Stimulated activated naive B cell treated with anti-CD40 and anti-IgM and Interleukin-4, amounts not matched to agents 10 μg/mL and 1 μg/mL and 100 μg/mL, for 72 hours (primary cell): ENCODE results near the gene THRA.

ENCODE experiments used
- ATAC-seq, 2 donors: fragments of 150-1000 bp; cut with Tn5 transposase; replicated peaks; 2 replicates each; pipeline ENCODE4 v1.10.0; 2021; ENCODE audit warnings: moderate library complexity in 1 of 2
- DNase-seq: peaks from one replicate; pipeline ENCODE4 v3.0.0; 2021
- H3K27ac Mint-ChIP-seq: one replicate; pipeline ENCODE4 v1.8.0; 2022; ENCODE audit warnings: mild to moderate bottlenecking, mixed read lengths
- H3K27me3 Mint-ChIP-seq, 2 donors: one replicate each; pipeline ENCODE4 v1.8.0; 2022; ENCODE audit warnings: mixed read lengths in 2 of 2
- H3K36me3 Mint-ChIP-seq, 2 donors: one replicate each; pipeline ENCODE4 v1.8.0; 2022; ENCODE audit warnings: mixed read lengths in 2 of 2, mild to moderate bottlenecking in 1 of 2
- H3K4me1 Mint-ChIP-seq, 2 donors: one replicate each; pipeline ENCODE4 v1.8.0; 2022; ENCODE audit warnings: mixed read lengths in 2 of 2, mild to moderate bottlenecking in 1 of 2
- H3K4me3 Mint-ChIP-seq, 2 donors: one replicate each; pipeline ENCODE4 v1.8.0; 2022; ENCODE audit warnings: mild to moderate bottlenecking in 2 of 2, mixed read lengths in 2 of 2, moderate library complexity in 1 of 2
- H3K9me3 Mint-ChIP-seq, 2 donors: one replicate each; pipeline ENCODE4 v1.8.0; 2022; ENCODE audit warnings: mixed read lengths in 2 of 2, mild to moderate bottlenecking in 1 of 2

The THRA gene

GRCh38 chr17:40111221-40112128, 48.7 kb downstream of the THRA start:
- peak overlapping the region; percentile 79 for H3K27ac Mint-ChIP-seq
- no peaks in the 10 kb centered on the region for H3K27me3 Mint-ChIP-seq
- peaks cover 46 to 59% of the 10 kb centered on the region in 2 donors for H3K4me1 Mint-ChIP-seq
- peak; percentile 55 for DNase-seq
- ATAC-seq: peak; percentile 38 to 55
- H3K4me3 Mint-ChIP-seq: peak overlapping the region; percentile 39 to 65
- no peaks in the 10 kb centered on the region for H3K36me3 Mint-ChIP-seq
- H3K9me3 Mint-ChIP-seq: no peaks in the 10 kb centered on the region

- Mint-ChIP-seq H3K36me3 (no peaks in the 10 kb centered on the region), H3K4me1 (peaks cover 40 to 51% of the 10 kb centered on the region in 2 donors), H3K9me3 (no peaks in the 10 kb centered on the region), H3K4me3 (peak overlapping the region; percentile 8 to 26), H3K27ac (peak overlapping the region; percentile 79), H3K27me3 (no peaks in the 10 kb centered on the region)
- no peak for ATAC-seq
- no peak for DNase-seq
These were observed 49.5 kb downstream of the THRA start for GRCh38 chr17:40112191-40112711.

DNA sequence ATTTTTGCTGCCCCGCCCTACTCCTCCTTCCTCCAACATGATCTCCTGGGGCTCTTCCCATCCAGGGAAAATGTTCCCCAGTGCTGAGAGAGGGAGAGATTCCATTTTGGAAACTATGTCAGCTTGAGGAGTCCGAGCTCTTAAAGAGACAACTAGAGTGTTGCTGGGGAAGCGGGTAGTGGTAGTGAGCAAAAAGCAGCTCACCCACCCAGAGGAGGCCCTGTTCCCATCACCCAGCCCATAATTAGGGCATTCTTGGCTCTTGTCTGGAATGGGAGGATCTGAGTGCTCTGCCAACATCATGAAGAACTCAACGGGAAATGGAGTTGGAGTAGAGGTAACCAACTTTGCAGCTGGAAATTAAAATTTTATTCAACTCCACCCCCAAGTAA, 49.9 kb downstream of the THRA start:
- Mint-ChIP-seq H3K36me3 (no peaks in the 10 kb centered on the region), H3K27me3 (no peaks in the 10 kb centered on the region), H3K27ac (peak overlapping the region; percentile 74), H3K4me1 (peaks cover 35 to 46% of the 10 kb centered on the region in 2 donors), H3K9me3 (no peaks in the 10 kb centered on the region), H3K4me3 (peak overlapping the region; percentile 8 to 86)
- no peak for ATAC-seq
- no peak for DNase-seq

DNA sequence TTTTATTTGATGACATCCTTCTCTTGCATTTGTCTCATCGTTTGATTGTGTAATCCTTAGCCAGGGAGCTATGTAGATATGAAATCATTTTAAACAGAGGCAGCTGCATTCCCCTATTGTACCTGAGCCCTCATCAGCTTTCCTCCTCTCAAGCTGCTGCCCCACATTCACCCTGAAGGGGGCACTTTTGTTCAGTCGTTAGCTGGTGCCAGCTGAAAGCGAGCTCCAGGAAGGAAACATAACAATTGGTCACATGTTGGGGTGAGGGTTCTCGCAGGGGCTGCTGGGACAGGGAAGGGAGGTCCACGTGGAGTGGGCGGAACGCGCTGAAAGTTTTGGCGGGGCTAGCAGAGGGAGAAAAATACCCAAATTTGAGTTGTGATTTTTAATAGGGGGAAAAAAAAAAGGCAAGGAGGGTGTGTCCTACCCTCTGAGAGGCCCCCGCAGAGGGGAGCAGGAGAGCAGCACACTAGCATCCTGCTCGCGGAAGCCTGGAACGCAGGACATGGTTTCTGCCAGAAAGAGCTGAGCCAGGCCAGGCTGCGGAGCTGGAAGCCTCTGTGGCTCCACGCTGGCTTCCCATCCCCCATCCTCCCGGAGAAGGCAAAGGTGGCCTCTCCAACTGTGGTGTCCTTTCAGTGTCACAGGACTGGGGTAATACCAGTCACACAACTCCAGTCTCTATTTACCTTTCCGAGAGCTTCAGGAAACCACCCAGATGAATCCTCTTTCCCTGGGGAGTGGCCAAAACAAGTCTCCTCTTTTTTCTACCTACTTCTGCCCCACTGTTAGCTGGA, 50.5 kb downstream of the THRA start:
- H3K4me3 Mint-ChIP-seq: peak overlapping the region; percentile 78 to 86
- H3K9me3 Mint-ChIP-seq: no peaks in the 10 kb centered on the region
- no peaks in the 10 kb centered on the region for H3K36me3 Mint-ChIP-seq
- peak overlapping the region; percentile 78 for H3K27ac Mint-ChIP-seq
- H3K4me1 Mint-ChIP-seq: peaks cover 33 to 46% of the 10 kb centered on the region in 2 donors
- no peaks in the 10 kb centered on the region for H3K27me3 Mint-ChIP-seq
- ATAC-seq (peak; percentile 92 to 94), DNase-seq (peak; percentile 90)

DNA sequence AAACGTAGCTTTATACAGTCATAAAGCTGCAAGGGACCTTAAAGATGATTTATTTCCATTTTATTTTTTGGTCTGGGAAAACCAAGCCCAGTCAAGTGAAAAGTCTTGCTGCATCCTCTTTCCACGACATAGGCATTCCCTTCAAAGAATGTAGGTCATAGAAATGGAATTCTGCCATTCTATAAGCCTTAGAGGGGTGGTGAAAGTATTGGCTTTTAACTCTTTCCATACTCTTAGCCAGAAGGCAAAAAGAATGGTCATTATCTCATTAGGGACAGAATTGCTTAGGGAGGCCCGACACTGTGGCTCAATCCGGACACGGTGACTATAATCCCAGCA, 51.1 kb downstream of the THRA start:
- H3K27ac Mint-ChIP-seq: peak overlapping the region; percentile 43
- H3K4me3 Mint-ChIP-seq: peak overlapping the region; percentile 78 to 86
- H3K36me3 Mint-ChIP-seq: no peaks in the 10 kb centered on the region
- H3K4me1 Mint-ChIP-seq: peaks cover 33 to 46% of the 10 kb centered on the region in 2 donors
- no peaks in the 10 kb centered on the region for H3K9me3 Mint-ChIP-seq
- DNase-seq (no peak), ATAC-seq (no peak)
- H3K27me3 Mint-ChIP-seq: no peaks in the 10 kb centered on the region

GRCh38 chr17:40115101-40115436, 52.3 kb downstream of the THRA start:
- Mint-ChIP-seq H3K27ac (no peak overlapping the region), H3K36me3 (no peaks in the 10 kb centered on the region), H3K4me1 (peaks cover 31 to 46% of the 10 kb centered on the region in 2 donors), H3K4me3 (no peak overlapping the region), H3K27me3 (no peaks in the 10 kb centered on the region), H3K9me3 (no peaks in the 10 kb centered on the region)
- ATAC-seq (no peak), DNase-seq (no peak)

DNA sequence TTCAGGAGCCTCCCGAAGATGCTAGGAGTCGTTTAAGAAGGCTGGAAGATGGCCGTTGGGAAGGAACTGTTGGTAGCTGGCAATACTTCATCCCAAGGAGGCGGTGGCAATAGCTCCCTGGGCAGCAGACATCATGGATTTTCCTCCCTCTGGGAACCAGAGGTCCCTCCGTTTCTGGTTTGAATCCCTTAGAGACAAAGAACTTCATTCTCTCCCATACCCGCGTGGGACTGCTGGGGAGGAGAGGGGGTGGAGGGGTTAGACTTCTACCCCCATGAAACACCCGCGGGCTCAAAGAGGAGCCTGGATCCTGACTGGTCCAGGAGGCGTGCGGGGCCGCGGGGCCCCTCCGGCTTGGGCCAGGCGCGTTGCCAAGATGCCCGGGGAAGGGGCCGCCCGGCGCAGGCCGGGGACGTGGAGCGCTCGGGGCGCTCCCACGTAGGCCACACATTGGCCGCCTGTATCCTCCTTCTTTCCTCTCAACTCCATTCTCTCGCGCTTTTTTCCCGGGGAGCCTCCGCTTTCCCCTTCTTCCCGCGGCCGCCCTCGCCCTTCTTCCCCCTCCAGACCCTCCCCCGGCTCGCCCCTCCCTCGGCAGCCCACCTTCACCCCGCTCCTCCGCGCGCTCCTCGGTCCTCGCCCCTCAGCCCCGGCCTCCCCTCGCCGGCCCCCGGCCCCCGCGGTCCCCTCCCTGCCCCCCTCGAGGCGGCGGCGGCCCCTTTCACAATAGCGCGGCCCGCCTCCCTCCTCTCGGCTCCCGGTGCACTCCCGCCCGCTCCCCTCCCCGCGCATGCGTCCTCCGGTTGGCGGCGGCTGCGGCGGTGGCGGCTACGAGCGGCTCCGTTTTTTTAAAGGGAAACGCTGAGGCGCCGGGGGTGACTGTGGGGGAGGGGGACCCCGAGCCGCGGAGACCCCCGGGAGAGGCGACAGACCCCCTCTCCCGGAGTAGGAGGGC, 58.7 kb downstream of the THRA start, which contains the start of gene MSL1:
MSL1 (plus strand) TSS at position 791 of the 955 bp plus-strand sequence. CDS start 642 bp downstream, outside the sequence.
- H3K27me3 Mint-ChIP-seq: no peaks in the 10 kb centered on the region
- ATAC-seq: peak; percentile 68 to 76
- peak; percentile 75 for DNase-seq
- peaks cover 14 to 20% of the 10 kb centered on the region in 2 donors for H3K36me3 Mint-ChIP-seq
- peak within 1 kb of the TSS; percentile 88 for H3K27ac Mint-ChIP-seq
- no peaks in the 10 kb centered on the region for H3K9me3 Mint-ChIP-seq
- peaks cover 24 to 45% of the 10 kb centered on the region in 2 donors for H3K4me1 Mint-ChIP-seq
- H3K4me3 Mint-ChIP-seq: peak within 1 kb of the TSS; percentile 88 to 95

- peak; percentile 29 for DNase-seq
- Mint-ChIP-seq H3K9me3 (no peaks in the 10 kb centered on the region), H3K4me1 (peaks cover 24 to 45% of the 10 kb centered on the region in 2 donors), H3K36me3 (peaks cover 18 to 24% of the 10 kb centered on the region in 2 donors), H3K4me3 (peak overlapping the region; percentile 88 to 95), H3K27ac (peak overlapping the region; percentile 73), H3K27me3 (no peaks in the 10 kb centered on the region)
- ATAC-seq: peak; percentile 50 to 52
These were observed 59.6 kb downstream of the THRA start for GRCh38 chr17:40122136-40122998.

GRCh38 chr17:40122999-40123810, 60.4 kb downstream of the THRA start:
- H3K27ac Mint-ChIP-seq: peak overlapping the region; percentile 79
- ATAC-seq (peak; percentile 30 to 44), DNase-seq (peak; percentile 27)
- no peaks in the 10 kb centered on the region for H3K9me3 Mint-ChIP-seq
- peak overlapping the region; percentile 88 to 95 for H3K4me3 Mint-ChIP-seq
- H3K4me1 Mint-ChIP-seq: peaks cover 21 to 45% of the 10 kb centered on the region in 2 donors
- H3K36me3 Mint-ChIP-seq: peaks cover 22 to 28% of the 10 kb centered on the region in 2 donors
- no peaks in the 10 kb centered on the region for H3K27me3 Mint-ChIP-seq

DNA sequence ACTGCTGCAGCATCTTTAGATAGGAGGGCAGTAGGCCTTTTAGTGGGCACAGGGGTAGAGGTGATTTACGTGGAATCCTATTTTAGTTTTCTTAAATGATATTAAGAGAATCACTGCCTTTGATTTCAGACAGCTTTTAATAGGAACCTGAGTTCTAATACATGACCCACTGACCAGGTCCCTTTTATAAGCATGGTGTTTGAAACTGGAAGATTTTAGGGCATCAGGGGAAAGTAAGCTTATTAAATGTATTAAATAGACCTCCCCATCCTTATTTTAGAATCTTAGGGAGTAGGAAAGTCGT, 61.0 kb downstream of the THRA start:
- Mint-ChIP-seq H3K27ac (peak overlapping the region; percentile 79), H3K9me3 (no peaks in the 10 kb centered on the region), H3K27me3 (no peaks in the 10 kb centered on the region), H3K4me1 (peaks cover 19 to 42% of the 10 kb centered on the region in 2 donors), H3K4me3 (peak overlapping the region; percentile 88 to 95), H3K36me3 (peaks cover 22 to 28% of the 10 kb centered on the region in 2 donors)
- ATAC-seq (no peak), DNase-seq (no peak)

DNA sequence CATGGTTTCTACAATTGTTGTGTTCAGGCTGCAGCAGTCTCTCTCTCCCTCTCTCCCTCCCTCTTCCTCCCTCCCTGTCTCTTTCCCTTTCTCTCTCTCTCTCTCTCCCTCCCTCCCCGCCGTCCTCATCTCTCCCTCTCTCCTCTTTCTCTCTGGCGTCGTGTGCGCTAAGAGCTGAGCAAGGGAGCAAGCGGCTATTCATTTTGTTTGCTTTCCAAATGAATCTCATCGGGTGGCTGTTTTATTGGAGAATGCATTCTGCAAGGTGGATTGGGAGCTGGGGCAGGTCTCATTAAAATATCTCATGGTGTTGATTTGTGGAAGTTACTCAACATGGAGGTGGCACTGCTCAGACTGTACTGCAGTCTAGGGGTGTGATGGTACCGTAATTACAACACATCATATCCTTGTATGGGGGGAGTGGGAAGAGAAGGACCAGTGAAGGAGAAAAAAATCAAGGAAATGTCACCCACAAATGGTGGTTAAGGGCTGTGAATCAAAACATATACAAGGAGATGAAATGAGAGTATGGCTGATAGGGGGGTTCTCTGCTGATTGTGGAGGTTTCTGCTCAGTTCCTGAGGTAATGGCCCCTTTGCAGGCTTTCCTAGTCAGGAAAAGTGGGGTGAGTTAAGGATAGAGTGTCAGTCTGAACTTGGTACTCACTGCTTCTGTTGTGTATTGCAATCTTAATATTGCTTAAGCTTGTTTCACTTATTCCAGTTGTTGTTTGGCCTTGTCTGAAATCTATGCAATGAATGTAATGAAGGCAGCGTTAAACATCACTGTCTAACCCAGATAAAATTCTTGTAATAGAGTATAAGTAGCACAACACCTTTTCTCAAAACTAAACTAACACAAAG, 61.7 kb downstream of the THRA start:
- Mint-ChIP-seq H3K4me1 (peaks cover 19 to 42% of the 10 kb centered on the region in 2 donors), H3K4me3 (peak overlapping the region; percentile 88 to 95), H3K9me3 (no peaks in the 10 kb centered on the region), H3K27me3 (no peaks in the 10 kb centered on the region), H3K27ac (no peak overlapping the region), H3K36me3 (peaks cover 26 to 32% of the 10 kb centered on the region in 2 donors)
- DNase-seq: no peak
- no peak for ATAC-seq
